NCI-H128 (cell line): ENCODE measurements around the gene HENMT1.
"Not testable (repeated sequence)": the region's sequence is repeated elsewhere in the genome, so short reads cannot be mapped to it uniquely, and the experiment has no call there.

ENCODE experiments used
- DNase-seq: peaks from one replicate; lab custom pipeline; 2025; ENCODE audit not compliant: unreplicated experiment; lab: John Stamatoyannopoulos, UW

HENMT1 gene

DNA sequence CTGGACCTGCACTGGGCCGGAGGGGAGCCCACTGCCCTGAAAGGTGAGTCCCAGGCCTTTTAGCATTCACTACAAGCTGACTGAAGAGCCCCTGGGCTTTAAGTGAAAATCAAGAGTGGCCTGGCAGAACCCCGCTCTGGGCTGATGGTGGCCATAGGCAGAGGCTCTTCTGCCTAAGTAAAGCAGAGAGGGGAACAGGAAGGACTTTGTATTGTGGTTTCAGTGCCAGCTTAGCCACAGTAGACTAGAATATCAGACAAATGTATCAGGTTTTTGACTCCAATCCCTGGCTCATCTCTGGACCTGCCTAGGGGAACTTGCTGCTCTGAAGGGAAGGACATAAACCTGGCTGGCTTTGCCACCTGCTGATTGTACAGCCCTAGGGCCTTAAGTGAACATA is 10.2 kb upstream of the HENMT1 start:
- no peak for DNase-seq

DNA sequence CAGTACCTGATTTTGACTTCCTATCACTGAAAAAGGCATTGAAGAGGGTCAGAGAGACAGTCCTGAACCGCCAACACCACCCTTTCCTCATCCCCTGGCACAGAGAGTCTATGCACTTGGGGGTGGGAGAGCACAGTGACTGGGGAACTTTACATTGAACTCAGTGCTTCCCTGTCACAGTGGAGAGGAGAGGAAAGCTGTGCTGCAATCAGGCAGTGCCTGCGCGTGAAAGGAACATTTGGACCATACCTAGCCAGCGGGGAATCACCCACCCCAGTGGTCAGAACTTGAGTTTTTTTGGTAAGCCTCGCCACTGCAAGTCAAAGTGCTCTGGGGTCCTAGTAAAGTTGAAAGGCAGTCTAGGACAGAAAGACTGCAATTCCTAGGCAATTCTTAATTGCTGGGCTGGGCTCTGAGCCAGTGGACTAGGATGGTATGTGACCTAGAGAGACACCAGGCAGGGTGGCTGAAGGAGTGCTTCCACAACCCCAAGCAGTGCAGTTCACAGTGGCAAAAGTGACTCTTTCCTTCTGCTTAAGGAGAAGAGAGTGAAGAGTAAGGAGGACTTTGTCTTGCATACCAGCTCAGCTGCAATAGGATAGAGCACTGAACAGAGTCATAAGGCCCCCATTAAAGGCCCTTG is 9.4 kb upstream of the HENMT1 start:
- DNase-seq, result no peak

DNA sequence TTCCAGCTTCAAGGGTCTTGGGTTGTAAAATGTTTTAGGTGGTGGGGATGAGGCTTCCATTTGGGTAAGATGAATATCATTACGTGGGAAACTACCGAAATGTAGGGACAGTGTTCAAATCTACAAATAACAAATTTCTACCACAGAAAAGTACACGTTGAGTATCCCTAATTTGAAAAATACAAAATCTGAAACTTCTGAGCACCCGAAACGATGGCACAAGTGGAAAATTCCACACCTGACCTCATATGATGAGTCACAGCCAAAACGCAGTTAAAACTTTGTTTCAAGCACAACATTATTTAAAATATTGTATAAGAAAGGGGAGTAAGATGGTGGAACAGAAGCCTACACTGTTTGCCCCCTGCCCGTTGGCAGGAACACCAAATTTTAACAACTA is 8.8 kb upstream of the HENMT1 start:
- DNase-seq, result no peak

DNA sequence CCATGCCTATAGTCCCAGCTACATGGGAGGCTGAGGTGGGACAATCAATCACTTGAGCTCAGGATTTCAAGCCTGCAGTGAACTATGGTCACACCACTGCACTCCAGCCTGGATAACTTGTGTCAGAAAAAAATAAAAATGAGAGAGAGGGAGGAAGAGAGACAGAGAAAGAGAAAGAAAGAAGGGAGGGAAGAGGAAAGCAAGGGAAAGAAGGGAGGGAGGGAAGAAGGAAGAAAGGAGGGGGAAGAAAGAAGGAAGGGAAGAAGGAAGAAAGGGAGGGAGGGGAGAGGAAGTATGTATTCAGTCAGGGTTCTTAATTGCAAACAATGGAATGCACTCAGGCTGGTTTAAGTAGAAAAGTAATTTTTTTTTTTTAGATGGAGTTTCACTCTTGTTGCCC is 7.9 kb upstream of the HENMT1 start:
- DNase-seq, result no peak

DNA sequence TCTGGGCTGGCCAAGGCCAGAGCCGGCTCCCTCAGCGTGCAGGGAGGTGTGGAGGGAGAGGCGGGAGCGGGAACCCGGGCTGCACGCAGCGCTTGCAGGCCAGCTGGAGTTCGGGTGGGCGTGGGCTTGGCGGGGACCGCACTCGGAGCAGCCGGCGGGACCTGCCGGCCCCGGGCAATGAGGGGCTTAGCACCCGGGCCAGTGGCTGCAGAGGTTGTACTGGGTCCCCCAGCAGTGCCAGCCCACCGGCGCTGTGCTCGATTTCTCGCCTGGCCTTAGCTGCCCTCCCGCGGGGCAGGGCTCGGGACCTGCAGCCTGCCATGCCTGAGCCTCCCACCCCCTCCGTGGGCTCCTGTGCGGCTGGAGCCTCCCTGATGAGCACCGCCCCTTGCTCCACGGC is 6.5 kb upstream of the HENMT1 start:
- not testable (repeated sequence) for DNase-seq

DNA sequence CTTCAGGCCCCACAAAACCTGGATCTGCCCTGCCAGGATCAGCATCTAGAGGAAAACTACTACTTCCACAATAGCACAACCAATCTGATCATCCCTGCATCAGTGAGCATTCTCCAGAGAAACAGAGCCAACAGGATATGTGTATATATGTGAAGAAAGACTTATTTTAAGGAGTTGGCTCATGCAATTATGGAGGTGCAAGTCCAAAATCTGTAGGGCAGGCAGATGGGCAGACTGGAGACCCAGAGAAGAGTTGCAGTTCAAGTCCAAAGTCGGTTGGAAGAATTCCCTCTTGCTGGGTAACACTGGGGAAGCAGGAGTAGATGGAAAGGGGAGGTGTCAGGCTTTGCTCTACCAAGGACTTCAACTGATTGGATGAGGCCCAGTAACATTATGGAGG is 4.9 kb upstream of the HENMT1 start:
- DNase-seq, result no peak

DNA sequence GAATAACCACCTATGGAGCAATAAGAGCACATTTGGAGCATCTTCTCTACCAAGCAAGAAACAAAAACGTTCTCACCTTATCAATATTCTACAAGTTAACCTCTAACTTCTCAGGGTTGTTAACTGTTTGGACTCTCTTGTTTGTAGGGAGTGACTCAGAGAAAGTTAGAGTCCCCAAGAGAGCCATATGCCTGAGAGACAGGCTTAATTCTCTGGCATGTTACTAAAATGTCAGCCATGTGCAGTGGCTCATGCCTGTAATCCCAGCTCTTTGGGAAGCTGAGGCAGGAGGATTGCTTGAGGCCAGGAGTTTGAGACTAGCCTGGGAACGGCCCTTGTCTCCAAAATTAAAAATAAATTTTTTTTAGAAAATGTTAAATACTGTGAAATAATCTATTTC is 4.2 kb upstream of the HENMT1 start:
- no peak for DNase-seq

DNA sequence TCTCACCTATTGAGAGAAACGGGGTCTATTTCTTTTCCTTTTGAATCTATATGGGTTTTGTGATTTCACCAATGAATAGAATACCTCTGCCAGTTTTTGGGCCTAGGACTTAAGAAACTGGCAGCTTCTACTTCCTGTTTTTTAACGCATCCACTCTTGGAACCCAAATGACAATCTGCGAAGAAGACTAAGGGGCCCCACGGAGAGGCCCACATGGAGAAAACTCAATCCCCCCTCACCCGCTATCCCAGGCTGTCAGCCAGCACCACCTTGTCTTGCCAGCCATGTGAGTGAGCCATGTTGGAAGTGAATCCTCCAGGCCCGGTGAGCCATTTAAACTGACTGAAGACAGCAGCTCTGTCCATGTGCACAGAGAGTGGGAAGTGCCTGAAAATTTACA is 3.6 kb upstream of the HENMT1 start:
- DNase-seq, result no peak

DNA sequence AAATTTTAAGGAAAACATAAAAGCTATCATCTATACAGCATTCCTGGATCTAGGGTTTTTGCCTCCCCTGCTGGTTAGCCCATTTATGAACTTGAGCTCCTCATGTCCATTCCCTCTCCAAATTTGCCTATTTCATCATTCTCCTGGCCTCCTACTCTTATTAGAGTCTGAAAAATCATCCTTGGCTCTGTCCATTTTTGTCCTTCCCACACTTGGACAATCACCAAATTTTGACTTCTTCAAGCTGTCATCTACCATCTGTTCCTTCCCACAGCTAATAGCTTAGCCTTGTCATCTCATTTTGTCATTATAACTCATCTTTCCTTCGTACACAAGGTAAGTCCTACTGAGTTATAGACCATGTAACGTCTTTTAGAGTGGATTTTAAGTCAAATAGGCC is 2.2 kb upstream of the HENMT1 start:
- DNase-seq, result no peak

DNA sequence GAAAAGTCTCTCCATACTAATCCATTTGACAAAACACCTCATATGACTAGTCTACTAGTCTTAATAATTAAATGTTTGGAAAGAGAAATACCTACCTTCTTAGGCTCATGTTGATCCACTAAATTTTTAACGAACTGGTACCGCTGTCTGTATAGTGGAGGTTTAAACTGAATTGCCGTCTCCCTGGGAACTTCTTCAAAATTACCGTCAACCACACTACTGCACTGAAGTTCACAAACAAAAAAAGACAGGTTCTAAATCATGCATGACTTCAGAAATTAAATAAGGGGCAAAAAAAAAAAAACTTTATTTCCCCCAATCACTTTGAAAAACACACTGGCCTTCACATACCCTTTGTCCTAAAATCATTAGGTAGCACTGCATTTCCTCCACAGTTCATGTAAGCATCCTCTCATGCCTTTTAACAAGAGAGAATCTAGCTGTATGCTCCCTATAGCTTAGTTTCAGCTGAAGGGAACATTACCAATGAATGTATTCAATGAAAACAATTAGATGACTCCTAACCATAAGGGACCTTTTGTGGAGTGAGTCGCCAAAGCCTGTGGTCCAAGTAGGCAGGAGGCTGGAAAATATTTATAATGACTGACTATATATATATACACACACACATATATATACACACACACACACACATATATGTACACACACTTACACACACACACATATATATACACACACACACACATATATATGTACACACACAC is 3.4 kb downstream of the HENMT1 start:
- no peak for DNase-seq

DNA sequence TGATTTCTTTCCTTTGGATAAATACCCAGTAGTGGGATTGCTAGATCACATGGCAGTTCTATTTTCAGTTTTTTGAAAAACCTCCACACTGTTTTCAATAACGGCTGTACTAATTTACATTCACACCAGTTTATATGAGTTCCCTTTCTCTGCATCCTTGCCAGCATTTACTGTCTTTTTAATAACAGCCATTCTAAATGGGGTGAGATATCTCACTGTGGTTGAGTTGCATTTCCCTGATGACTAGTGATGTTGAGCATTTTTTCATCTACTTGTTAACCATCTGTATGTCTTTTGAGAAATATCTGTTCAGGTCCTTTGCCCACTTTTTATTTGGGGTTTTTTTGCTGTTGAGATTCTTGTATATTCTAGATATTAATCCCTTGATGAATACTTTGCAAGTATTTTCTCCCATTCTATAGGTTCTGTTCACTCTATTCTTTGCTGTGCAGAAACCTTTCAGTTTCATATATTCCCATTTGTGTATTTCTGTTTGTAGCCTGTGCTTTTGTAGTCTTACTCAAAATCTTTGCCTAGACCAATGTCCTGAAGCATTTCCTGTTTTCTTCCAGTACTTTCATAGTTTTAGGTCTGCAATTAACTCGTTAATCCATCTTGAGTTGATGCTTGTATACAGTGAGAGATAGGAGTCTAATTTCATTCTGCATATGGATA is 7.3 kb downstream of the HENMT1 start:
- no peak for DNase-seq

DNA sequence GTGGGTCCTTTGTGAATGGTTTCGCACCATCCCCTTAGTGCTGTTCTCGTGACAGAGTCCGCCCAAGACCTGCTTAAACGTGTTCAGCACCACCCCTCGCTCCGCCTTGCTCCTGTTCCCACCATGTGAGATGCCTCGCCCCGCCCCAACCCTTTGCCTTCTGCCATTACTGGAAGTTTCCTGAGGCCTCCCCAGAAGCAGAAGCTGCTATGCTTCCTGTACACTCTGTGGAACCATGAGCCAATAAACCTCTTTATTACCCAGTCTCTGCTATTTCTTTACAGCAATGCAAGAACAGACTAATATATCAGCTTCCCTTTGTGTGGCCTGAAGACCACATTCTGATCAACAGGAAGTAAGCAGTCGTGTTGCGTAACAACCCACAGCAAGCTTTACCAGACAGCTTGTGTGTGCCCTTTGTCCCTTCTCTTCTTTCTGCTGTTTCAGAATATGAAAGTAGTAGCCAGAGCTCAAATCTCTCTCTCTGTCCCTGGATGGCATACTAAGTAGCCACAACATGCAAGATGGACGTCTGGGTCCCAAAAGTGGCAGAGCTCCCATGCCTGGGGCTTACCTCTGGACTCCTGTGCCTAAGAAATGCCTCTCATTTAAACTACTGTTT is 14.1 kb downstream of the HENMT1 start:
- no peak for DNase-seq

DNA sequence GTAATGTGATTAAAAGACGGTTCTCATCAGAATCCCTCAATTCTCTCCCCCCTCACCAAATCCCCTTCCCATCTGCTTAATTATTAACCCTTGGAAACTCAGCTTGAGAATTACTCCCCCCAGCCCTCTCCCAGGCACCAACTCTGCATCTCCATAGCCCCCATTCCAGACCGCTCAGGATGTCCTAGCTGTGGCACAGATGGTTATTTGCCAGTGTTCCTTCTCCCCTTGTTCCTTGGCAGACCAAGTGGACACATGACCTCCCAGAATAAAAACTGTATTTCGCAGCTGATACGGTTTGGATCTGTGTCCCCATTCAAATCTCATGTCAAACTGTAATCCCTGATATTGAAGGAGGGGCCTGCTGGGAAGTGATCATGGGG is 14.6 kb downstream of the HENMT1 start:
- DNase-seq, result no peak

DNA sequence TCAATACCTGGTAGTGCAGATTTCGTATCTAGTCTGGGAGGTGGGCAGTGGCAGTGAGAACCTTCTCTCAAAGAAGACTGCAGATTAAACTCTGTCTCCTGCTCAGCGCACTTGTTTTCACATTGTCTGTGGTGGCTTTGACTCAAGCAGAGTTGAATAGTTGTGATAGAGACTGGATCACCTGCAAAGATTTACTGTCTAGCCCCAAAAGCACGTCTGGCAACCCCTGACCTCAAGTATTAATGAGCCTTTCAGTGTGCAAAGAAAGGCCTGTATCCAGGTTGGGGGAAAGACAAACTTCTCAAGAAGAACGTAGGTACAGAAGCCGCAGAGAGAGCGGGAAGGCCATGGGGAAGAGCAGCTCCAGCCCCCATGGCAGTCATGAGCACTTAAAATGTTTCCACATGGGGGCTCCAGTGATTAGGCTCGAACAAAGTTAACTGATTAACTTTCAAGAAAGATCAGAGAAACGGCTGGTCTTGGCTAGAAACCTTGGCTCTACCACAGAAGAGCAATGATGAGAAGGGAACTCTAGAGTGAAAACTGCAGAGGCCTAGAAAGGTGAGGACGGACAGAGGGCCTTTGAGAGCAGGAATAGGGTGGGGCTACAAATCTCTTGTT is 15.2 kb downstream of the HENMT1 start:
- no peak for DNase-seq

DNA sequence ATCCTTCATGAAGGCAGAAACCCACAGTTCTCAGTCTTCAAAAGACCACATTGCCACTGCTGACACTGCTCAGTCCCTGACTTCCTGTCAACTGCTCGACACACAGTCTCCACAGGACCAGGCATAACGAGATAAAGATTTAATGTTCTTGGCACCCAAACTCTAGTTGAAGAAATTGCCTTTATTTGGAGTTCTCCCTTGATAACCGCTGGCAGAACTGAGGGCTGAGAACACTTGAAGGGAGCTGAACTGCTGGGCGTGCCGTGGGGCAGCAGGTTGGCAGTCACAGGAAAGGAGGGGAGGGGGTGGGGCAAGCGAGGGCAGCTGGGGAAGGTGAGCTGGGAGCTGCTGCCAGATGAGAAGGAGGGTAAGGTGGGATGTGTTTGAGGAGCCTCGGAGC is 15.9 kb downstream of the HENMT1 start:
- DNase-seq, result no peak

DNA sequence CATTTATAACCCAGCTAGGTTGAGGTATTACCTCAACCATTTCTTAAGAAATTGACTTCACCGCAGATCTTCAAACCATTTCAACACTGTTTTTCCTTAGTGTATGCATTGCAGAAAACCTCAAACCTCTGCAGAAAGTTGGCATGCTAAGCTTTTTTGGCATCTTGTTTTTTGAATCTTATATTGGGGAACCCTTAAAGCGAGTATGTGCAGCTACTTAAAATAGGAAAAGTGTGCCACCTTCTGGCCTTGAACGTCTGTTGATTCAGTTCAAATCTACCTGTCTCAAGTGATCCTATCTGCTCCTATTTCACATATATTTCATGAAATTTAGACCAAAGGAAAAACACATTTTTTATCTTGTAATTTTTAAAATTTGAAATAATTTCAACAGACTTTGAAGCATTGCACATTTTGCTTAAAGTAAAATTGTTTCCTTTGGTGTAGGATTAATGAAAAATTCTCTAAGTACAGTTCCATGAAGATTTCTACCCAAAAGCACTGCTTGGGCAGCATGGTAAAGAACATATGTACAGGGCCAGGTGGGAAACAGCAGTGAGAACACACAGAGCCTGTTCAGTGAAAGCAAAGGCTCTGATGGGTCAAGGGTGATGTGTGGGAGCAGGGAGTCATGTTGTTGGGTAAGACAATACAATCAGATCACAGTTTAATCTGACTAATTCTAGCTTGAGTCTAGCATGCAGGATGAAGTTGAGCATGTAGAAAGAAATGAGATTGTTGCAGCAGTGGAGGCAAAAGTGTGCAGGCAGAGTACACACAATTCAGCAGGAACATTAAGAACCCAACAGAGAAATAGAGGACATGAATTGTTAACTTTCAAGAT is 17.2 kb downstream of the HENMT1 start:
- peak; percentile 67 for DNase-seq

DNA sequence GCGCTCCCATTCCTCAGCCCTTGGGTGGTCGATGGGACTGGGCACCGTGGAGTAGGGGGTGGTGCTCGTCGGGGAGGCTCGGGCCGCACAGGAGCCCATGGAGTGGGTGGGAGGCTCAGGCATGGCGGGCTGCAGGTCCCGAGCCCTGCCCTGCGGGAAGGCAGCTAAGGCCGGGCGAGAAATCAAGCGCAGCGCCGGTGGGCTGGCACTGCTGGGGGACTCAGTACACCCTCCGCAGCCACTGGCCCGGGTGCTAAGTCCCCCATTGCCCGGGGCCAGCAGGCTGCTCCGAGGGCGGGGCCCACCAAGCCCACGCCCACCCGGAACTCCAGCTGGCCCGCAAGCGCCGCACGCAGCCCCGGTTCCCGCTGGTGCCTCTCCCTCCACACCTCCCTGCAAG is 20.0 kb downstream of the HENMT1 start:
- not testable (repeated sequence) for DNase-seq

DNA sequence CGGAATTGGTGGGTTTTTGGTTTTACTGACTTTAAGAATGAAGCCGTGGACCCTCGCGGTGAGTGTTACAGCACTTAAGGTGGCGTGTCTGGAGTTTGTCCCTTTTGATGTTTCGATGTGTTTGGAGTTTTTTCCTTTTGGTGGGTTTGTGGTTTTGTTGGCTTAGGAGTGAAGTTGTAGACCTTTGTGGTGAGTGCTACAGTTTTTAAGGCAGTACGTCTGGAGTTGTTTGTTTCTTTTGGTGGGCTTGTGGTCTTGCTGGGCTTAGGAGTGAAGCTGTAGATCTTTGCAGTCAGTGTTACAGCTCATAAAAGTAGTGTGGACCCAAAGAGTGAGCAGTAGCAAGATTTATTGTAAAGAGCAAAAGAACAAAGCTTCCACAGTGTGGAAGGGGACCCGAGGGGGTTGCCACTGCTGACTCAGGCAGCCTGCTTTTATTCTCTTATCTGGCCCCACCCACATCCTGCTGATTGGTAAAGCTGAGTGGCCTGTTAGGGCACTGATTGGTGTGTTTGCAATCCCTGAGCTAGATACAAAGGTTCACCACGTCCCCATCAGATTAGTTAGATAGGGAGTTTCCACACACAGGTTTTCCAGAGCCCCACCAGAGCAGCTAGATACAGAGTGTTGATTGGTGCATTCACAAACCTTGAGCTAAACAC is 20.9 kb downstream of the HENMT1 start:
- DNase-seq, result no peak

DNA sequence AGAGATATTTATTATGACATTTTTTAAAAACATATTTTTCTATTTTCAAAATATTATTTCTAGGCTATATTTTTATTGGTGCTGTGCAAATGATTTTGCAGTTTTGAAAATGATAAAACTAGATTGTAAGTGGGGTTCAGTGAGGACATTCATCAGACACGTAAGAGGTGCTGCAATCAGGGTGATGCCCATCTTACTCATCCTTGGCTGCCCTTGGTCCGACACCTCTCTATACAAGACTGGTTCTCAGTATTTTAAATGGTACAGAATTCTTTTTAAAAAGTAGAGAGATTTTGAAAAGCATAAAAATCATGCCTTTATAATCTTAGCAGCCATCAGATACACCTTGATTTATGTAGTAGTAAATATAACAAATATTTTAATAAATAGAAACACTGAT is 24.0 kb downstream of the HENMT1 start:
- no peak for DNase-seq

DNA sequence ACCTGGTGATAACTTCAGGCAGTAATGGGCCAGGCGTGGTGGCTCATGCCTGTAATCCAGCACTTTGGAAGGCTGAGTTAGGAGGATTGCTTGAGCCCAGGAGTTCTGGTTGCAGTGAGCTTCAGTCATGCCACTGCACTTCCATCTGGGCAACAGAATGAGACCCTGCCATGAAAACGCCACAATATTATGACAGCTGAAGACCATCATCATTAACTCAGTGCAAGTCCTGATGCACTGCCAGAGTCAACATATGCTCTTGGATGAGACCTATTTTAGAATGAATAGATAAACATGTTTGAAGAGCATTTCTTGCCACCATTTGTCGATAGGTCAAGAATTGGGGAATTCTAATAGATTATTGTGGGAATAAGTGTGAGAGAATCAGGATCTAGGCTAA is 26.4 kb downstream of the HENMT1 start:
- DNase-seq, result no peak
